Endothelial cell of umbilical vein (primary cell): ENCODE measurements around the gene AKNAD1.

Source experiments
- EZH2 ChIP-seq: IDR thresholded peaks from 2 replicates; pipeline ENCODE4 v1.6.1; 2012; ENCODE audit warnings: borderline replicate concordance, low read depth, mild to moderate bottlenecking, moderate library complexity, low read length, inconsistent platforms; ENCODE audit not compliant: severe bottlenecking
- FOS ChIP-seq: IDR thresholded peaks from 2 replicates; pipeline ENCODE4 v1.6.1; 2011; ENCODE audit warnings: mild to moderate bottlenecking, low read length, moderate library complexity, borderline replicate concordance; ENCODE audit not compliant: insufficient read depth
- GATA2 ChIP-seq: IDR thresholded peaks from 2 replicates; pipeline ENCODE4 v1.7.0; 2011; ENCODE audit warnings: low read depth, mild to moderate bottlenecking, moderate library complexity, mixed read lengths, low read length; ENCODE audit not compliant: insufficient read length, insufficient read depth
- JUN ChIP-seq: IDR thresholded peaks from 2 replicates; pipeline ENCODE4 v1.6.1; 2011; ENCODE audit warnings: borderline replicate concordance, low read depth; ENCODE audit not compliant: insufficient read length, insufficient read depth
- MYC ChIP-seq: IDR thresholded peaks from one replicate; pipeline ENCODE4 v1.6.1; 2011; ENCODE audit warnings: mild to moderate bottlenecking, low read depth, low read length
- POLR2A ChIP-seq: IDR thresholded peaks from 2 replicates; pipeline ENCODE4 v1.6.1; 2012; ENCODE audit warnings: low read depth, mild to moderate bottlenecking, control low read depth, low read length
- POLR2AphosphoS5 ChIP-seq: IDR thresholded peaks from 2 replicates; pipeline ENCODE4 v1.6.1; 2012; ENCODE audit warnings: low read depth, mild to moderate bottlenecking, control low read depth, low read length, moderate library complexity; ENCODE audit not compliant: insufficient read depth
- TF ChIP-seq, protein P1 (sequence below), 2 donors: IDR thresholded peaks; 1 replicate in 1 of 2; 2 replicates in 1 of 2; pipeline ENCODE4 v1.5.1; 2011; ENCODE audit warnings: low read length in 2 of 2, mild to moderate bottlenecking in 2 of 2, moderate library complexity in 2 of 2, control low read depth in 1 of 2, inconsistent platforms in 1 of 2, low read depth in 1 of 2; ENCODE audit not compliant: insufficient read depth in 1 of 2; ENCODE audit errors: extremely low read depth in 1 of 2
- TF ChIP-seq, protein P2 (sequence below): IDR thresholded peaks from 2 replicates; pipeline ENCODE4 v1.6.1; 2011; ENCODE audit not compliant: insufficient read depth, insufficient read length

- TF ChIP-seq POLR2A (no peak), EZH2 (no peak), GATA2 (no peak), MYC (no peak), POLR2AphosphoS5 (no peak), FOS (no peak), JUN (no peak)
- TF ChIP-seq, protein P1, sequence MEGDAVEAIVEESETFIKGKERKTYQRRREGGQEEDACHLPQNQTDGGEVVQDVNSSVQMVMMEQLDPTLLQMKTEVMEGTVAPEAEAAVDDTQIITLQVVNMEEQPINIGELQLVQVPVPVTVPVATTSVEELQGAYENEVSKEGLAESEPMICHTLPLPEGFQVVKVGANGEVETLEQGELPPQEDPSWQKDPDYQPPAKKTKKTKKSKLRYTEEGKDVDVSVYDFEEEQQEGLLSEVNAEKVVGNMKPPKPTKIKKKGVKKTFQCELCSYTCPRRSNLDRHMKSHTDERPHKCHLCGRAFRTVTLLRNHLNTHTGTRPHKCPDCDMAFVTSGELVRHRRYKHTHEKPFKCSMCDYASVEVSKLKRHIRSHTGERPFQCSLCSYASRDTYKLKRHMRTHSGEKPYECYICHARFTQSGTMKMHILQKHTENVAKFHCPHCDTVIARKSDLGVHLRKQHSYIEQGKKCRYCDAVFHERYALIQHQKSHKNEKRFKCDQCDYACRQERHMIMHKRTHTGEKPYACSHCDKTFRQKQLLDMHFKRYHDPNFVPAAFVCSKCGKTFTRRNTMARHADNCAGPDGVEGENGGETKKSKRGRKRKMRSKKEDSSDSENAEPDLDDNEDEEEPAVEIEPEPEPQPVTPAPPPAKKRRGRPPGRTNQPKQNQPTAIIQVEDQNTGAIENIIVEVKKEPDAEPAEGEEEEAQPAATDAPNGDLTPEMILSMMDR (IDR thresholded peaks at IDR 0.05; ENCODE audit: extremely low read depth in 1 of 2, insufficient read depth in 1 of 2, low read depth in 1 of 2, low read length in 2 of 2), result no peak
- TF ChIP-seq, protein P2, sequence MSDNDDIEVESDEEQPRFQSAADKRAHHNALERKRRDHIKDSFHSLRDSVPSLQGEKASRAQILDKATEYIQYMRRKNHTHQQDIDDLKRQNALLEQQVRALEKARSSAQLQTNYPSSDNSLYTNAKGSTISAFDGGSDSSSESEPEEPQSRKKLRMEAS, result no peak
Observed at GRCh38 chr1:108847494-108847893, 9.4 kb downstream of the AKNAD1 start.
